NCI-H146 treated with DMSO at 0.1 percent for 48 hours (cell line): ENCODE data around the gene KLHL21.

Experiments
- DNase-seq: peaks from one replicate; lab custom pipeline; 2025; ENCODE audit not compliant: unreplicated experiment; lab: John Stamatoyannopoulos, UW

Gene KLHL21

DNA sequence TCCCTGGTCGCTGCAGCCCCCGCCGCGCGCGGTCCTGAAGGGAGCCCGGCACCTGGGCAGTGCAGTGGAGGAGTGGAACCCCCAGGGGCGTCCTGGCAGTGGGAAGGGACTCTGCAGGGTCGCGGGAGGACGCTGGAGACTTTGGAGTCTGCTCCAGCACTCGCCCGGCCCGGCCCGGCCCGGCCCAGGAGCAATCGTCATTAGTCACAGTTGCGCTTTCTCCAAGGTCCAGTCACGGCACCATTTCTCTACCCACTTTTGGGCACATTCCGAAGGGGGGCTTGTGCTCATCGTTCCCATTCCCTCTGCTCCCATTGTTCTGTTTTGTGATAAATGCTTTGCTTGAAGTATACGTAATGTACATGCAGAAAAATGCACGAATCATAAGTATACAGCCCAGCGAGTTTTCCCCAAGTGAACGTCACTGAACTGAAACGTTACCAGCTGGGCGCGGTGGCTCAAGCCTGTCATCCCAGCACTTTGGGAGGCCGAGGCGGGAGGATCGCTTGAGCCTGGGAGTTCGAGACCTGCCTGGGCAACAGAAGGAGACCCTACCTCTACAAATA lies 23.0 kb upstream of the KLHL21 start:
- DNase-seq = no peak

DNA sequence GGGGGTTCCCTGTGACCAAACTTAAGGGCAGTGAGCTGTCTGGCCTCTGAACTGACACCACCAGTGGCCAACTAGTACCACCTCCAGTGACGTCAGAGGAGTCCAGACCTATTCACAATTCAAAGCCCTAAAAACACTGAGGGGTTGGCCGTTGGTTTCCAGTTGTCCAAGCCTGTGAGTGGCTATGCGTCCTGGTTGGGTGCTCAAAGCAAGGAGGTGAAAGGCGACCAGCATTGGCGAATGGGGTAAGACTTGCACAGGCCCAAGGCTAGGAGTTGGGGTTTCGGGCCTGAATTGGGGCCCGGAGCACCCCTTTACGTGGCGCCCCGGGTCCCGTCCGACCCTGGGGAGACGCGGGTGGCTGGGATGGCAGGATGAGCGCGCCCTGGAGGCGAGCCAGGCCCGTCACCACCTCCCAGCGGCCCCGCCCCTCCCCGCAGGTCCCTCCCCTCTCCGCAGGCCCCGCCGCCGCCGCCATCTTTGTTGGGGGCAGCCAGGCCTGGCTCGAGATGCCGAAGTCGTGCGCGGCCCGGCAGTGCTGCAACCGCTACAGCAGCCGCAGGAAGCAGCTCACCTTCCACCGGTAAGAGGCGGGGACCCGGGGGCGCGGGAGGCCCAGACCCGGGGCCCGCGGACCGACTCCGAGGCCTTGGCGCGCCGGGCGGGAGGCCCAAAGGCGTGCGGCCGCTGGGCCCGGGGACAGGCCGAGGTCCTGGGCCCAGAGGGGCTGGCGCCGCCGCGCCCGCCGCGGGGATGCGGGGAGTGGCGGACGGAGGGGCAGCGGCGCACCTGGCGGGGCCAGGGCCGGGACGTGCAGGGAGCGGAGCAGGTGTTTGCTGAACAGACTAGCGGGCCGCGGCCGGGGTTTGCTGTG lies 22.3 kb upstream of the KLHL21 start, which contains the start of gene THAP3:
THAP3 (plus strand) TSS at position 159 of the 874 bp plus-strand sequence; CDS start at position 510, 351 bp downstream.
- peak; percentile 17 for DNase-seq

DNA sequence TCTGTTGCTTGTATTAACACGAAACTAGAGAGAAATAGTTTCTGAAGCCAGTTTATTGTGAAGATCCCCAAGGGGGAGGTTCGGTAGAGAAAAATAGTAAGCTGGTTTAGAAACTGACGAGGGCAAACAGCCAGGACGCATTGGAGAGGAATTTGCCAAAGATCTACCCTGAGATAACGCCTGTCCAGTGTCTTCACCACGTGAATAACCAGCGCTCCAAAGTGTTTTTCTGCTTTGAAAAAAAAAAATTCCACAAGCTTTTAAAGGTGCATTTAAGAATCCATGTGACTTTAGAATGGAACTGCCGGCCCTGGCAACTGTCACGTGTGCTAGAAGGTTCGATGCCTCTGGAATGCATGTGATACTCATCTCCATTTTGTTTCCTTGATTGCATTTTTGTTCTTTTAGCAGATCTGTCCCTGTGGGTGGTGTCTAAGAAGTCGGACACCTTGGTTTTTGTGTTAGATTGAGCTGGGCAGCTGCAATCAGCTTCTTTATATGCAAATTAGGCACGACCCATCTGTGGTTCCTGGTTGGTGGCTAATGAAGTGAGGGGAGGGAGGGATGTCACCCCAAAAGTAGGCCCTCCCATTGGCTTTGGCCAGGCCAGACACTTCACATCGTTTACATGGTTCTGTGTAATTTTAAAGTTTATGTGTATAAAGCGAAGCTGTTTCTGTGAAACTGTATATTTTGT lies 20.7 kb upstream of the KLHL21 start:
- no peak for DNase-seq

DNA sequence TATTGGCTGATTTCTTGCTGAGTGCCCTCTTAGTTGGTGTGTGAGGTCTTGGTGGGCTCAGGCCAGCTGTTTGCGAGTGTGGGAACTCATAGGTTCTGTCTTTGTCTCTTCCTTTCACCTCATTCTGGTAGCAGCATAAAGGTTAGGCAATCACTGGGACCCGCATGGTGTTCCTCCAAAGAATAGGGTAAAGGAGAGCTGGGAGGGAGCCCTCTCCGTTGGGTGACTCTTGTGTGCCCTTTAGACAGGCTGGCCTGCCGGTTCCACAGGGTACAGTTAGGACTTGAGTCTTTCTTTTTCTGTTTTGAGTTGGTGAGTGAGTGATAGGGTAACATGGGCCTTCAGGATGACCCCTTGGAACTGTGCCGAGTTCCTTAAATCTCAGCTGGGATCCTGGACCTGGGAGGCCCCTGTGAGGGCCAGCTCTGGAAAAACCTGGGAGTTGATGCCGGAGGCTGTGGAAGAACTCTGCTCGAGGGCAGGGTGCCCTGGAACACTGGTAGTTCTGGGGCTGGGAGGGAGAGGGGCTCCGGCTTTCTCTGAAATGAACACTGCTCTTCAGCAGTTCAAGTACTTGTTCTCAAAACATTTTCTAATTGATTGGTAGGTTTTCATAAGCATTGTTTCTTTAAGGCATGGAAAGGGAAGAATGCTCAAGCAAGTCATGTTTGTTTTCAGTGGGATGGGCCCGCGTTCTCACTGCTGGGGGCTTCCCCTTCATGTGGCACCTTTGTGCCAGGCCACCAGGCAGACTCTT lies 19.9 kb upstream of the KLHL21 start:
- no peak for DNase-seq

DNA sequence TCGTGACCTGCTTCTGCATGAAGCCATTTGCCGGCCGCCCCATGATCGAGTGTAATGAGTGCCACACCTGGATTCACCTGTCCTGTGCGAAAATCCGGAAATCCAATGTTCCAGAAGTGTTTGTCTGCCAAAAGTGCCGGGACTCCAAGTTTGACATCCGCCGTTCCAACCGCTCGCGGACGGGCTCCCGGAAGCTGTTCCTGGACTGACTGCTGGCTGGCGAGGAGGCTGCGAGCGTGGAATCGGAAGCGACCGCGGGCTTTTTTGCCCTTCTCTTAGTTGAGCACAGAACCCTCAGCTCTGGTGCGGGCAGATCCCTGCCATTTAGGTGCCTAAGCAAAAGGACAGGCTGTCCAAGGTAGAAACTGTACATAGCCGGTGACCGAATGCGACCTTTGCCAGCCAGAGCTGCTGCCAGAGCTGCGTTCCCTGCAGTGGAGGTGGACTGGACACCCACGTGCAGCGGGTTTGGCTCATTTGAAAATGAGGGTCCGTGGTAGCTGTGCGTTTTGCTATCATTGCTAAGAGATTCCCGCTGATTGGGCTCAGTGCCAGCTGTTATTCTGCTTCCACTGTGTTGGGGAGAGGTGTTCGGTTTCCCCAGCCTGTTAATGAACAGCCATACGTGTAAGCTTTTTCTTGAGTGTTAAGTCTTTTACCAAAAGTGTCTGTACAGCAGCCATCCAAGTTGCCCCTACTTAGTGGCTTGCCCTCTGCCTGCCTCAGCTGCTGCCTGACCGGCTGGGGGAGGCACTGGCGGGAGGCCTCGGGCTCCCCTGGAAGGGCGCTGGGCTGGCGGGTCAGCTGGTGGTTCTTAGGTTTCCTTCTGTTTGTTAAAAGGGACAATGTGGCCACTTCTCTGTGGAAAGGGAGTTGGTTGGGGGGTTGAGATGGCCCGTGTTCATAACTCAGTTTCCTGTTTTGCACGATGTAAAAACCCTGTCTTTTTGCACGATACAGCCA lies 19.0 kb upstream of the KLHL21 start:
- no peak for DNase-seq

DNA sequence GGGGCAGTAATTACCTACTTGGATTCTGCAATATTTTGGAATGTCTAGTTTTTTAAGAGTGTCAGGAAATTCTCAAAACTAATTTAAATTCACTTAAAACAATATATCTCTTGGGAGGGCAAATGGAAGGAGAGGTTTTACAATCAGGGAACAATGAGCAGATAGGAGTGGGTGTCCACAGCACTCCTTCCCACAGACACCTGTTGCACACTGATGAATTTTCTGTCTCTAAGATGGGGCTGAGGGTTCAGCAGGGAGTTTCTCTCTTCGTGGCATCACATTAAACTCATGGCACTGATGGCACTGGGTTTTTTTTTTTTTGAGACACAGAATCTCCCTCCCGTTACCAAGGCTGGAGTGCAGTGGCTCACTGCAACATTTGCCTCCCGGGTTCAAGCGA lies 16.4 kb upstream of the KLHL21 start:
- DNase-seq = no peak

DNA sequence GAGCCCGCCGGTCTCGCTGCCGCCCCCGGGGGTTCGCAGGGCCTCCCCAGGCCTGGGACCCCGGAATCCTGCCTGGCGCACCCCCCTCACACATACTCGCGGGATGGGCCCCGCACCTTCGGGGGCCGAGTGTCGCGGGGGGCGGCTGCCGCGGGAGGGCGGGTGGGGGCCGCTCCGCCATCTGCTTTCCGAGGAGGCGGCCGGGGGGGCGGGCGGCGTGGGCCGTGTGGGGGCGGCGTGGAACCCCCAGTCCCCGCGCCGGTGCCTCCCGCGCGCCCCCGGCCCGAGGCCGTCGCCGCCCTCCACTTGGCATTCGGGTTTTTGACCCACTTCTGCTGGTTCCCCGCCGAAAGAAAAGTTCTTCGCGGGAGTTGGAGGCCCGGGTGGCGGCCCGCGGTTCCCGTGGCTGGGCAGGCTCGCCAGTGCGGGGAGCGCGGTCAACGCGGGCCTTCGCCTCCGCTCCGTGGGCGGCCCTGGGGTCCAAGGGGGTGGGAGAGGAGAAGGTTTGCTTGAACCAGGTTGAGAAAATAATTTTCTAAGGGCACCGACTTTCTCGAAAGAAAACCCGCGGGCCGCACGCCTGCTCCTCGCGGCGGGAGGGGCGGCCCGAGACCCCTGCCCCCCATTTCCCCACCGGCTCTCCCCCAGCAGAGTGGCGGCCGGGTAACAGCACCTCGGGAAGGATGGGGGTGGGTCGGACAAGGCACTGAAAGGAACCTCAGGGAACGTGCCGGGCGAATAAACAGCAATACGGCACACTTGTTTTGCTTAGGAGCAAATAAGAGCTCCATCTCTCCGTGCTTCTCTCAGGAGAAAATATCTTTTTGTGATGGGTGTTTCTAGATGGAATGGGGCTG lies 12.5 kb upstream of the KLHL21 start:
- DNase-seq = no peak

DNA sequence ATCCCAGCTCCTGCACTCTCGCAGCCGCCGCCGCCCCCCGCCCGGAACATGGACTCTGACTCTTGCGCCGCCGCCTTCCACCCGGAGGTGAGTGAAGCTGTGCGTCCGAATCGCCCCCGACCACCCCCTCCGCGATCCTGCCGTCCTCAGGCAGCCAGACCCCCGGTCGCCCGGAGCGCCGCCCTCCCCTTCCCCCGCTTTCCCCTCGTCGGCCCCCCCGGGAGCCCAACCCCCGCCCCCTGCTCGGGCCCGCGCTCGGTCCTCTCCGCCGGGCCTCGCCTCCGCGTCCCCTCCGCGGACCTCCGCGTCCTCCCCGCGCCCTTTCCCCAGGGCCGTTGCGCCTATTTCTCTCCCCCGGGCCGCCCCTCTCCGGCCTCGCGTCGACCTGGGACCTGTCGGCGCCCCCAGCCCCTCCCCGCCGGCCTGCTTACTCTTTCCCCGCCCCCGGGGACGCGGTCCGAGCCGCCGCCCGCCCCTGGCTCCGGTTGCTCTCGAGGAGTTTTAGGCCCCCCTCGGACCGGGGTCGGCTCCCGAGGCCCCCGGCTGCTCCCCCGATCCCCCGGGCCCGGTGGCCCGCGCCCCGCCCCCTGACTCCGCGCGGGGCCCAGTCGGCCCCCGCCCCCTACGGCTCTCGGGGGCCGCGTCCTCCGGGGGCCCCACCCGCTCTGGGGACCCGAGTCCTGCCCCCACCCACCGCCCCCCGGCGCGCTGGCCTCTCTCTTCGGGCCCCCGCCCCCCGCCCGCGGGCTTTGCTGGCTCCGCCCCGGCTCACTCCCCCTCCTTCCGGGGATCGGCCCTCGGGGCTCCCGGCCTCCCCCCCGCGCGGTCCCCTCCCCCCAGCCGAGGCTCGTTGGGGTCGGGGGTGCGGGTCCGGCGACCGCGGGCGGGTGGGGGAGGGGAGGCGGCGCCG lies 11.6 kb upstream of the KLHL21 start:
- no peak for DNase-seq

DNA sequence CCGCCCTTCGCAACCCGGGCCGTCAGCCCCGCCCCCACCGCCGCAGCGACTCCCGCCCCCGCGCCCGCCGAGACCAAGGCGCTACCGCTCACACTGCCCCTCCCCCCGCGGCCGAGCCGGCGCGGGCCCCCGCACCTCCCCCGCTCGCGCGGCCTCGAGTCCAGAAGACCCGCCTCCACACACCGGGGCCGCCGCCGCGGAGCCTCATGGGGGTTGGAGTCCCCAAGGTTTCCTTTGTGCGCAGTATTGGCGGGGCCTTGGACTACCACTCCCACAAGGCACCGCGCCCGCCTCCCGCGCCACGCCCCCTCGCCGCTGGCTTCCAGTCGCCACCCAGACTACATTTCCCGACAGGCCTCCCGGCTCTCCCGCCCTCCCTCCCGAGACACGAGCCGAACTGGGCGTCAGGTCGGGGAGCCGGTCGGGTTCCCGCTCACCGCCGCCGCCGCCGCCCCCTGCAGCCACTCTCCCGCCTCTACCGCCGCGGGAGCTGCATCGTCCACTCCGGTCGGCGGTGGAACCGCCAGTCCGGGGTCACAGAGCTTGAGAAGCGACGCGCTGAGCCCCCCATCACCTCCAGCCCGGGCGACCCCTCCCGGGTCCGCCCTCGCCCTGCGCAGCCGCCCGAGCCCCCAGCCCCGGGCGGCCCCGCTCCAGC lies 10.8 kb upstream of the KLHL21 start, which contains the start of gene PHF13:
PHF13 (plus strand) TSS at position 371 of the 658 bp plus-strand sequence. CDS start 336 bp downstream, outside the sequence.
- peak; percentile 89 for DNase-seq

DNA sequence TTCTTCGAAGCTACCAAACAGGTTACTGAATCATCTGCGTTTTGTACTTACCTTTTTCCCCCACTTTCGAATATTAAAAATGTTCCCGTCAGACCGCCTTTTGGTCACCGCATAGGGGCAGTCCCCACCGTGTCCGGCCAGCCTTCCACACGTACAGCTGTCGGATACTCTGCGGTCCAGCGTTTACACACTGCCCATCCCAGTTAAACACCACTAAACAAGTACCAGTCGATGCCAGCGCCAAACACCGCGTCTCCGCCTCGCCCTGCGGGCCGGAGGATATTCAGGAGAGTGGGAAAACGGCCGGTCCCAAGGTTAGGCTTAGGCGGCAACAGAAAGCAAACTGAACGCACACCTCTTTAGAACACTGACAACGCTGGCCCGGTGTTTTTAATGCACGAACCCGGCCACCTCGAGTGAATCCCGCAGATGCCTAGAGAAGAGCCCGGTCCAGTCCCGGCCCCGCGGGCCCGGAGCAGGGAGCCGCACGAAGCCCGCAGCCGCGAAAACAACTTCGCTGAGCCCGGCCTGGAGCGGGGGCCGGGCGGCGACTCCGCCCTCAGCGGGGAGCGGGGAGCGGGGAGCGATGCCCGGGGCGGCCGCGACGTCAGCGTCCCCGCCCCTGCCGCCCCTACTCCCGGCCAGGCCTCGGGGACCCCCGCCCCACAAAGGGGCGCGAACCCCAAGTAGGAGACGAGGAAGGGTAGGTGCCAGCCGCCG lies 10.1 kb upstream of the KLHL21 start:
- DNase-seq = no peak

DNA sequence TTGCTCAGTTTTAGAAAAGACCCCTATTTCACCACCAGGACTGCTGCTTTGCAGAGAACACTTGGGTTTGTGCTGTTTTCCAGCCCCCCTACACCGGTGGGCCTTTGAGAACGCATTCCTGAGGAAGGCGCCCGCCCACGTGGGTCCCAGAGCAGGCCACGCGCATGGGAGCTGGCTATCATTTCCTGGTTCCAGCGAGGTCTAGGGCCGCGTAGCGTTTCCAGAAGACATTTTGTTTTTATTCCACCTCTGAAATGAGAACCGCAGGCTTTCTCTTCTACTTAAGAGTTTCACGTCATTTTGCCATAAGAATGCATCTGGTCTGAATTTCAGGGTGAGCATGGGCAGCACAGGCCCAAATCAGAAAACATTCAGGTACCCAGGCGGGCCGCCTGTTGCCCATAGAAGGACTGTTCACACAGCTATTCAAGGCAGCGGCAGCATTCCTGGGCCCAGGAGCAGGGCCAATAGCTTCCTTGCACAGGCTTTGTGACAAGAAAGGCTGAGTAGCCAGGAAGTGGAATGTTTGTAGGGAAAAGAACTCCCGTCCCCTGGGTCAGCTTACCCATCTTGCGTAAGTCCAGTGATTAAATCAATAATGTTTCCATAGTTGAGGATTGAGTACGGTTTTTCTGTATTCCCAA lies 1.4 kb upstream of the KLHL21 start:
- DNase-seq = no peak

DNA sequence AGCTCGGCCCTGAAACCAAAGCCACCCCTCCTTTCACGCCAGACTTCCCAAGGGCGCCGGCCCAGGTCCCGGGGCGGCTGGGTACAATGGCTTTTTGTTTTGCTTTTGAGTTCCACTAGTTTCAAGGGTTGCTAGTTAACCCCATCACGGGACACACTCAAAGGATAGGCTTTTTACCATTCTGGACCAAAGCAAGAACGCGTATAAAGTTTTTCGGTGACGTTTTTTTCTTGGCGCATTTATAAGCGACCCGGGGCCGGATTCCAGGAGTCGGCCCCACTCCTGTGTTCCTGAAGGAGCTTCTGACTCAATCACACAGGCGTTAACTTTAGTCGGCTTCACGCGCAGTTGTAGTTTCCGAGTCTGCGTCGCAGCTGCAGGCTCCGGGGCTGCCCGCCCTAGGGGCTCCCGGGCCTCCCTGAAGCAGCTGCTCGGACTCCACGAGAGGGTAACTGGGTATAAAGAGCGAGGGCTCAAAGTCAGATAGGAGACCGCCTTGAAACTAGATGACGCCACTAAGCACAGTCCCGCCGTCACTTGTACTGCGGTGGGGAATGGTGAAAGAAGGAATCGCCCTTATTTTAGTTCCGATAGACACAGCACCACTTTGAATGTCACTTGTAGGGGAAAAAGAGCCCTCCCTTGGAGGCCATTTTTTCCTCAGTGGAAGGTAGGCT lies 707 bp upstream of the KLHL21 start:
- DNase-seq = no peak

DNA sequence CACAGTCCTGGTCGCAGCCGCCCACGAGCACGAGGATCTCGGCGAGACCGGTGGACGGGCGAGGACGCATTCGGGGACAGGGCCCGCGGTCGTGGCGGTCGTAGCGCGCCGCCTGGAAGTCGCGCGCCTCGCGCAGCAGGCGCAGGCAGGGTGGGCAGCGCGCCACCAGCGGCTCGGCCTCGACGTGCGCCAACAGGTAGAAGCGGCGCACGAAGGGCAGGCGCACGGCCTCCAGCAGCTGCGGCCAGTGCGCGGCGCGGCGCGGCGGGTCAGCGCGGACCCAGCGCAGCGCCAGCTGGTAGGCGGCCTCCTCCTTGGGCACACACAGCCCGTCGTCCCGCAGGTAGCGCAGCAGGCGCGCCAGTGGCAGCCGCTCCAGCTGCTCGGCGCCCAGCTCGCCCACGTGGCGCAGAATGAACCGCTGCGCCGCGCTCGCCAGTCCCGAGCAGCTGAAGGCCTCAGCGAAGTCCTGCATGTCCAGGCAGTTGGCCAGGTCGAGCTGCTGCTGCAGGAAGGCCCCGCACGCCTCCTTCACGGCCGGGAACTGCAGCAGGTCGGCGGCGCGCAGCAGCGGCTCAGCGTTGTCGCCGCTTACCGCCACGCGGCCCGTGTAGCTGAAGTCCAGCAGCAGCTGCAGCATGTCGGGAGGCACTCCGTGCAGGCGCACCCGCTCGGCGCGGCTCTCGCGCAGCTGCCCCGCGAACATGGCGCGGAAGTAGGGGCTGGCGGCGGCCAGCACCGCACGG lies 573 bp downstream of the KLHL21 start:
- DNase-seq = peak; percentile 10

DNA sequence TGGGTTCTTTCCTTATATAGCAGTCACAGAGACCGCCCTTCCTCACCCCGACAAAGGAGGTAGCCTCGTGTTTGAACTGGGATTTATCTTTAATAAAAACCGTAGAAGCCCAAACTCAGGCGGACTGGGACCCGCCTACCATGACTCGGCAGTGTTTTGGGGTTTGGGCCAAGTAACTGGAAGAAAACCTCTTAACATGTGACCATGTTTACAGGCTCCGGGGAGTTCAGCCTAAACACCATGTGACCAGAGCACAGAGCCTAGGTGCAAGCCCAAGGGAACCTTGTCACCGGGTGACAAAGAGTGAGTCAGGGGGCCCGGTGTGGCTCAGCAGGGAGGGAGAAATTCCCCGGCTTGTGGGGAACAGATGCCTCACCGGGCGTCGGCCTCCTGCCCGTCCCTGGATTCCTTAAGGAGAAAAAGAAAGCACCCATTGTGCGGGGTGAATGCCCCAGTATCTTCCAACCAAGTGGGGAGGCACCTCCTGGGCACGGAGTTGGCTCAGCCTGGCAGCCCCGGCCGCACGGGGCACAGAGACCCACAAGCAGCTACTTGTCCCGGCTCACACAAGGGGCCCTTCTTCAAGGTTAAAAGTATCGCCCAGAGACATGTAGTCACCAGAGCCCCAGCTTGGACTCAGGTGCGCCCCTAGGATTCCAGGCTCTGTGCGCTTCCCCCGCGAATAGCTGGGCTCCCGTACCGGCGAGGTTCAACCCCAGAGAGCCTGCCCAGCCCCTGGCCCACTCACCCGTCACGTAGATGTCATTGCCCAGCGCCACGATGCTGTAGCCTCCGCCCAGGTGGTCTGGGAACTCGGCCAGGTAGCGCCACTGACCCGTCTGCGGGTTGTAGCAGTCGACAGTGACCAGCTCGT lies 1.4 kb downstream of the KLHL21 start:
- no peak for DNase-seq
